GM20000 (cell line): ENCODE data around the gene USF1.

Source experiments
- DNase-seq: peaks from one replicate; pipeline ENCODE4 v3.0.0; 2012; ENCODE audit warnings: low spot score
- CTCF ChIP-seq: IDR thresholded peaks from 2 replicates; pipeline ENCODE4 v1.5.1; 2012; ENCODE audit warnings: mild to moderate bottlenecking, control low read depth; ENCODE audit errors: extremely low read depth, missing control alignments

The USF1 gene

DNA sequence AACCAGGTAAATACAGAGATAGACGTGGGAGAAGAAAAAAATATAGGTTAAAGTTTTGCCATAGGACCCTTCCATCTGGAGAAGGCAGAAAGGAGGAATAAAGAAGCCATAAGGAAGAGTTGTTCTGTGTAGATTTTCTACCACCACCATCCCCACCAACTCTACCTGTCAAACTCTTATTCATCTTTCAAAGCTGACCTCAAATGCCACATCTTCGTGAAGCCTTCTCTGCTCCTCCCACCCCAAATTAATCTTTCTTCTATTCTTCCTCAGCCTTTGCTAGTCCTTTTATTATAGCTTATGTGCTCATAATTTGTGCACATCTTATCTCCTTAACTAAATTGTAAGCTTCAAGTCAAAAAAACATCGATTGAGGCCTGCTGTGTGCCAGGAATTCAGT, 44.8 kb upstream of the USF1 start:
- no peak for TF ChIP-seq CTCF
- no peak for DNase-seq

DNA sequence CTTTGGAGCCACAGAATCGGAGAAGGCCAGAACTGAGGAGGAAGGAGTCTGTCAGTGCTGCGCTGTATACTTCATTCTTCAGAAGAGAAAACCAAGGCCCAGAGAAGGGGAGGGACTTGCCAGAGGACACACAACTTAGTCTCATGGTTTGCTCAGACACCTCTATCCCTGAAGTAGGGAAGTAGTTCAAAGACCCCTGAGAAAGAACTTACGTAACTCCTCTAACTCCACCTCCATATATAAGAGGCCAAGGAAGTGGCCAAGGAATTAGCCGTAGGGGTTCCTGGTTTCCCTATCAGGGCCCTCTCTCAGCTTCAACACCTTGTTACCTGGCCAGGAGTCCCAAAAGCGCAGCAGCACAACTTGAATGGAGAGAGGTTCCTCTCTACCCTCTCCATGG, 44.2 kb upstream of the USF1 start:
- TF ChIP-seq CTCF: no peak
- no peak for DNase-seq

DNA sequence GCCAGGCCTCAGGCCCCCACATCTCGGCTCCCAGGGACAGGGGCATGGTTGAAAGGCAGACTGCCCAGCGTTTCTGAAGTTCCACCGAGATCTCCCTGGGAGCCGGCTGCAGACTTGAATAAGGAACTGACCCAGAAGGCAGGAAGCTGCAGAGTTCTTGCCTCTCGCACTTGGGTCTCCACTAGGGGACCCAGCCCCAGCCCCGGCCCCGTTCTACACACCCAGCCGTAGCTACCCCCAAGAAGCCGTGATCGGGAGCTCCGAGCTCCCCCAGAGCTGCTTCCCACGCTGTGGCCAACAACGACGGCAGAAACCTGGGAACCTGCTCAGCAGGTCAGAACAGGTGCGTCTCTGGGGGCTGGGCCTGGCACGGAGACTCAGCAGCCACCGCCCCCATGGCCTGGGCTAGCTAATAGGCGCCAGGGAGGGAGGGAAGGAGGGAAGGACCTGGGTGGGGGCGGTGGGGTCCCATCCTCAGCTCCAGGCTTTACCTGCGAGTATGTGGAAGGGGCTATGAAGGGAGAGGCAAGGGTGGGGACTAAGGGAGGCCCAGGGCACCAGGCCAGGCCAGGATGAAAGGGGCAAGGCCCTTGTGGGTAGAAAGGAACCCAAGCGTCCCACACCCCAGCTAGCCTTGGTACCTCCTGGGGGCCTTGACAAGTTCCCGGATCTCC, 43.6 kb upstream of the USF1 start, which contains the start of gene NECTIN4:
Gene NECTIN4 (minus strand): TSS at position 308 of the 674 bp plus-strand sequence. CDS start 262 bp downstream, at position 46.
- DNase-seq: no peak
- no peak for TF ChIP-seq CTCF

GRCh38 chr1:161088587-161089110, 42.9 kb upstream of the USF1 start:
- no peak for TF ChIP-seq CTCF
- DNase-seq: no peak

- no peak for TF ChIP-seq CTCF
- no peak for DNase-seq
These were observed 40.7 kb upstream of the USF1 start for GRCh38 chr1:161086457-161086856.

- DNase-seq: no peak
- no peak for TF ChIP-seq CTCF
These were observed 39.4 kb upstream of the USF1 start for GRCh38 chr1:161085165-161085564.

GRCh38 chr1:161084597-161084988, 38.8 kb upstream of the USF1 start:
- TF ChIP-seq CTCF: no peak
- no peak for DNase-seq
